Activated B cell treated with CpG ODN at 0.5 μM for 24 hours (primary cell): Measurements from ENCODE around the gene SPAG17. TPM values are rescaled to one million over a fixed set of nuclear protein-coding genes. Genes with fewer than 3 reads are reported as not detected.

Source experiments
- ATAC-seq: fragments of 200-7000 bp; cut with Tn5 transposase; one replicate; pipeline ENCODE4 v1.10.0; 2021; ENCODE audit warnings: low read depth, mild to moderate bottlenecking, moderate library complexity
- CTCF ChIA-PET: fragments of 350-600 bp; sonication (Branson Sonifier 250); formaldehyde crosslinking; loops from one replicate; lab custom pipeline; 2021; ENCODE audit warnings: antibody characterized with exemption; lab: Charles Lee
- POLR2A ChIA-PET: fragments of 350-600 bp; sonication (Branson Sonifier 250); formaldehyde crosslinking; loops from one replicate; lab custom pipeline; 2021; ENCODE audit warnings: antibody characterized with exemption; lab: Charles Lee
- DNase-seq: peaks from one replicate; pipeline ENCODE4 v3.0.0; 2022
- H3K27ac Mint-ChIP-seq: one replicate; pipeline ENCODE4 v1.8.0; 2020; ENCODE audit warnings: mixed read lengths
- H3K27me3 Mint-ChIP-seq: one replicate; pipeline ENCODE4 v1.8.0; 2021; ENCODE audit warnings: mixed read lengths
- H3K36me3 Mint-ChIP-seq: one replicate; pipeline ENCODE4 v1.8.0; 2021; ENCODE audit warnings: low read depth, mixed read lengths
- H3K4me1 Mint-ChIP-seq: one replicate; pipeline ENCODE4 v1.8.0; 2021; ENCODE audit warnings: mixed read lengths
- H3K4me3 Mint-ChIP-seq: one replicate; pipeline ENCODE4 v1.8.0; 2020; ENCODE audit warnings: mild to moderate bottlenecking, mixed read lengths
- H3K9me3 Mint-ChIP-seq: one replicate; pipeline ENCODE4 v1.8.0; 2020; ENCODE audit warnings: mixed read lengths
- CTCF ChIP-seq: fragments of 200-600 bp; IDR thresholded peaks from one replicate; pipeline ENCODE4 v1.8.0; 2022; ENCODE audit warnings: antibody characterized with exemption, mild to moderate bottlenecking
- intact Hi-C: fragments of 100-400 bp; cut with micrococcal nuclease; formaldehyde crosslinking; loops from one replicate; pipeline ENCODE4 v1.15.1; 2024
- total RNA-seq: library from RNA; stranded (reverse); gene quantifications from 2 replicates; pipeline ENCODE4 v1.2.3, GENCODE V29; 2022

SPAG17 gene
- total RNA-seq, 1 donor from 2014 or later = not detected

GRCh38 chr1:118004312-118004711 is 180.7 kb downstream of the SPAG17 start:
- H3K27ac Mint-ChIP-seq = no peak overlapping the region
- H3K9me3 Mint-ChIP-seq = peaks cover 6% of the 10 kb centered on the region
- no peak for TF ChIP-seq CTCF
- H3K27me3 Mint-ChIP-seq = peaks cover 8% of the 10 kb centered on the region
- no peak overlapping the region for H3K4me3 Mint-ChIP-seq
- ChIA-PET POLR2A (no interaction called here), CTCF (no interaction called here)
- intact Hi-C loops = no loop called here
- no peaks in the 10 kb centered on the region for H3K36me3 Mint-ChIP-seq
- no peak for ATAC-seq
- H3K4me1 Mint-ChIP-seq = no peaks in the 10 kb centered on the region
- no peak for DNase-seq

- Mint-ChIP-seq H3K9me3 (no peaks in the 10 kb centered on the region), H3K27ac (no peak overlapping the region), H3K27me3 (peaks cover 3% of the 10 kb centered on the region), H3K4me1 (peaks cover 3% of the 10 kb centered on the region), H3K4me3 (no peak overlapping the region), H3K36me3 (no peaks in the 10 kb centered on the region)
- ChIA-PET POLR2A (no interaction called here), CTCF (no interaction called here)
- DNase-seq (no peak), ATAC-seq (no peak)
- intact Hi-C loops = no loop called here
- no peak for TF ChIP-seq CTCF
These were observed 199.1 kb downstream of the SPAG17 start for GRCh38 chr1:117985973-117986372.

- CTCF ChIA-PET = no interaction called here
- Mint-ChIP-seq H3K27ac (no peak overlapping the region), H3K27me3 (peaks cover 3% of the 10 kb centered on the region), H3K4me1 (peaks cover 3% of the 10 kb centered on the region), H3K4me3 (no peak overlapping the region), H3K9me3 (no peaks in the 10 kb centered on the region), H3K36me3 (no peaks in the 10 kb centered on the region)
- intact Hi-C loops = no loop called here
- ATAC-seq (no peak), DNase-seq (no peak)
- TF ChIP-seq CTCF = no peak
- POLR2A ChIA-PET = no interaction called here
These were observed 199.8 kb downstream of the SPAG17 start for GRCh38 chr1:117985239-117985638.

GRCh38 chr1:117981455-117982192 is 203.4 kb downstream of the SPAG17 start:
- Mint-ChIP-seq H3K27ac (no peak overlapping the region), H3K27me3 (peaks cover 3% of the 10 kb centered on the region), H3K4me1 (peaks cover 3% of the 10 kb centered on the region), H3K4me3 (no peak overlapping the region), H3K9me3 (no peaks in the 10 kb centered on the region), H3K36me3 (no peaks in the 10 kb centered on the region)
- ChIA-PET CTCF (no interaction called here), POLR2A (no interaction called here)
- DNase-seq (no peak), ATAC-seq (no peak)
- no peak for TF ChIP-seq CTCF
- intact Hi-C loops = no loop called here

- H3K4me3 Mint-ChIP-seq = no peak overlapping the region
- no peak overlapping the region for H3K27ac Mint-ChIP-seq
- H3K9me3 Mint-ChIP-seq = no peaks in the 10 kb centered on the region
- ATAC-seq (no peak), DNase-seq (no peak)
- no peaks in the 10 kb centered on the region for H3K36me3 Mint-ChIP-seq
- H3K4me1 Mint-ChIP-seq = no peaks in the 10 kb centered on the region
- H3K27me3 Mint-ChIP-seq = peaks cover 3% of the 10 kb centered on the region
- POLR2A ChIA-PET = no interaction called here
- intact Hi-C loops = no loop called here
- CTCF ChIA-PET = no interaction called here
- TF ChIP-seq CTCF = no peak
These were observed 208.6 kb downstream of the SPAG17 start for GRCh38 chr1:117976381-117976780.
